ENCODE data around the gene CACNG7.

Gene CACNG7

GRCh38 chr19:53983457-53984289, 74.6 kb downstream of the CACNG7 start:
- DNase-seq (ENCODE audit: low spot score): no peak

DNA sequence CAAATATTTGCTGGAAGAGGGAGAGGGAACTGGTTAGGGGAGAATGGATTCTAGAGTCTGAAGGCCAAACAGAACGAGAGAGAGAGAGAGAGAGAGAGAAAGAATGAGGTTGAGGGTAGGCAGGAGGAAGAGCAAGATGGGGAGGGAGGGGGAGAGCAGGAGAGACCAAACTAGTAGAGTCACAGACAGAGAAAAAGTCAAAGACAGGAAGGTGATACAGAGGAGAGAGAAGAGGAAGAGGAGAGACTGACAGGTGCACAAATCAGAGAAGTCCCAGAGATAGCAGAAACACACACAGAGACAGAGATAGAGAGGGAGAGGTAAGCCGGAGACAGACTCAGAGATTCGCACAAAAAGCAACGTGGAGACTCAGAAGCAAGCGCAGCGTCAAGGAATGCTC, 76.8 kb downstream of the CACNG7 start:
- no peak for DNase-seq (ENCODE audit: low spot score)

DNA sequence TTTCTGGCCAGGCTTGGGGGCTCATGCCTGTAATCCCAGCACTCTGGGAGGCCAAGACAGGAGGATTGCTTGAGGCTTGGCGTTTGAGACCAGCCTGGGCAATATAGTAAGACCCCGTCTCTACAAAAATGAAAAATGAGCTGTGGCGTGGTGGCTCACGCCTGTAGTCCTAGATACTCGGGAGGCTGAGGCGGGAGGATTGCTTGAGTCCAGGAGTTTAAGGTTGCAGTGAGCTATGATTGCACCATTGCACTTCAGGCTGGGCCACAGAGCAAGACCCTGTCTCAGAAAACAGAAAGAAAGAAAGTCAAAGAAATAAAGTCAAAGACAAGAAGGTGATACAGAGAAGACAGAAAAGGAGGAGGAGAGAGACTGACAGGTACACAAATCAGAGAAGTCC, 79.9 kb downstream of the CACNG7 start:
- no peak for DNase-seq (ENCODE audit: low spot score)

DNA sequence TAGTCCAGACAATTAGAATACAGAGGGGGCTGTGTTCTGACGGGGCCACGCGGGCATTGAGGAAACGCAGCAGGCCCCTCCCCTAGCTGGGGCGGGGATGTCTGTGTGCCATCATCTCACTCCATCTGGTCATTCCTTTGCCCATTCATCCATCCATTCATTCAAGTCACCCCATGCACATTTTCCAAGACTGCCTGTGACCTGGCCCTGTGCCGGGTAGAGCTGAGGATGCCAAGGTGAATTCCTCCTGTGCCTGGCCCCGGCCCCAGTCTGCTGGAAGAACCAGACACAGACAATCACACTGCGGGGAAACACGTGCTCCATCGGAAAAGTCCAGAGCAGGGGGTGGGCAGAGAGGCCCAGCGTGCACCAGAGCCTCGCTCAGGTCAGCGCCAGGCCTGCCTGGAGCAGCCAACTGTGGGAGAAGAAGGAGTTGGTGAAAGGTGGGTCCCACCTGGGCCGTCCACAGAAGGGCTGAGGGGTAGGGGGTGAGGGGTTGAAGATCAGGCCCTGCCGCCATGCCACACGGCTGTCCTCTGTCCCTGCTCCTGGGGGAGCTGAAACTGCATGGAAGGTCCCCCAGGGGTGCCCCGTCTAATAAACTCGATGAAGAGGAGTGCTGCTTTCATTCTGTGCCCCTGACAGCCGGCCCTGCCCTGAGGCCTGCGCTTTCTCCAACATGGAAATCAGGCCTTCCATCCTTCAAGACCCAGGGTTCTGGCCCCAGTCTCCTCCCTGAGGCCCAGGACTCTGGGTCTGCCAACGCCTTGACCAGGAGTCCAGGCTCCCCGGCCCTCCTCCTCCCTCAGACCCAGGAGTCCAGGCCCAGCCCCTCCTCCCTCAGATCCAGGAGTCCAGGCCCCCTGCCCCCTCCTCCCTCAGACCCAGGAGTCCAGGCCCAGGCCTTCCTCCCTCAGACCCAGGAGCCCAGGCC, 80.8 kb downstream of the CACNG7 start:
- no peak for DNase-seq (ENCODE audit: low spot score)

GRCh38 chr19:53991224-53992113, 82.4 kb downstream of the CACNG7 start, which contains the start of gene CACNG6:
Gene CACNG6 (plus strand): TSS chr19:53991637. CDS start chr19:53992878, 1,241 bp downstream.
- no peak for DNase-seq (ENCODE audit: low spot score)

GRCh38 chr19:53992211-53992610, 83.1 kb downstream of the CACNG7 start:
- no peak for DNase-seq (ENCODE audit: low spot score)

DNA sequence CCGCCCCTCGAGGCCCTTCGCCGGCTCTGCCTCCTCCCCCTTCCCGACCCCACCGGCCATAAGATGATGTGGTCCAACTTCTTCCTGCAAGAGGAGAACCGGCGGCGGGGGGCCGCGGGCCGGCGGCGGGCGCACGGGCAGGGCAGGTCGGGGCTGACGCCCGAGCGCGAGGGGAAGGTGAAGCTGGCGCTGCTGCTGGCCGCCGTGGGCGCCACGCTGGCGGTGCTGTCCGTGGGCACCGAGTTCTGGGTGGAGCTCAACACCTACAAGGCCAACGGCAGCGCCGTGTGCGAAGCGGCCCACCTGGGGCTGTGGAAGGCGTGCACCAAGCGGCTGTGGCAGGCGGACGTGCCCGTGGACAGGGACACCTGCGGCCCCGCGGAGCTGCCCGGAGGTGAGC, 83.7 kb downstream of the CACNG7 start:
- DNase-seq (ENCODE audit: low spot score): no peak

GRCh38 chr19:53993448-53993847, 84.4 kb downstream of the CACNG7 start:
- DNase-seq (ENCODE audit: low spot score): no peak

Data from activated CD4-positive, alpha-beta T cell treated with anti-CD3 and anti-CD28 coated beads, Interleukin-2, Interleukin-4, amounts not matched to agents 100 ng/mL and 50 ng/mL, durations not matched to agents 16 hours and 8 hours (primary cell).